Esophagus muscularis mucosa (tissue), 4 donors: ENCODE data around the gene HELZ. TPM values are rescaled to one million over a fixed set of nuclear protein-coding genes. Genes with fewer than 3 reads are reported as not detected.
"Not testable (repeated sequence)": the region's sequence is repeated elsewhere in the genome, so short reads cannot be mapped to it uniquely, and the experiment has no call there.

Source experiments
- DNase-seq: peaks from one replicate; pipeline ENCODE4 v3.0.0-alpha.2; 2017; ENCODE audit errors: extremely low spot score
- H3K27ac ChIP-seq, 4 donors: fragments of 200-600 bp; sonication (generic); replicated peaks in 1 of 4; 1 replicate in 3 of 4; 2 replicates in 1 of 4; pipeline ENCODE4 v1.5.1; 2016 to 2019; ENCODE audit warnings: mild to moderate bottlenecking in 1 of 4
- H3K27me3 ChIP-seq, 4 donors: fragments of 200-600 bp; sonication (generic); one replicate each; pipeline versions ENCODE4 v1.5.1 to v1.6.0; 2016 to 2019
- H3K36me3 ChIP-seq, 4 donors: fragments of 200-600 bp; sonication (generic); one replicate each; pipeline ENCODE4 v1.5.1; 2016 to 2019
- H3K4me1 ChIP-seq, 4 donors: fragments of 200-600 bp; sonication (generic); one replicate each; pipeline ENCODE4 v1.5.1; 2016 to 2019
- H3K4me3 ChIP-seq, 4 donors: fragments of 200-600 bp; sonication (generic); 1 replicate in 2 of 4; 2 replicates in 2 of 4; pipeline ENCODE4 v1.5.1; 2016 to 2019; ENCODE audit warnings: mild to moderate bottlenecking in 4 of 4, moderate library complexity in 1 of 4
- H3K9me3 ChIP-seq, 4 donors: fragments of 200-600 bp; sonication (generic); 1 replicate in 3 of 4; 2 replicates in 1 of 4; pipeline ENCODE4 v1.5.1; 2016 to 2019
- CTCF ChIP-seq, 3 experiments: fragments of 200-600 bp in 2 of 3; fragments of 450-650 bp in 1 of 3; sonication (generic) in 2 of 3; IDR thresholded peaks; one replicate each; pipeline ENCODE4 v1.5.1; 2017 to 2019; ENCODE audit warnings: antibody characterized with exemption in 3 of 3, mild to moderate bottlenecking in 2 of 3, moderate library complexity in 1 of 3
- EP300 ChIP-seq: sonication (generic); formaldehyde crosslinking; IDR thresholded peaks from one replicate; pipeline ENCODE4 v1.6.1; 2017; ENCODE audit warnings: antibody characterized with exemption
- POLR2A ChIP-seq: fragments of 450-650 bp; IDR thresholded peaks from one replicate; pipeline ENCODE4 v1.6.1; 2017; ENCODE audit warnings: antibody characterized with exemption, moderate library complexity, mild to moderate bottlenecking, low read depth
- POLR2AphosphoS5 ChIP-seq, 2 donors: sonication (generic); formaldehyde crosslinking; IDR thresholded peaks; one replicate each; pipeline ENCODE4 v1.6.1; 2017; ENCODE audit warnings: antibody characterized with exemption in 2 of 2
- WGBS: methylation state at CpG from one replicate; pipeline ENCODE4 v1.1.5; 2018; 5-methylcytosine and 5-hydroxymethylcytosine counted together
- intact Hi-C: fragments of 100-400 bp; cut with DNase I; formaldehyde crosslinking; loops from one replicate; pipeline ENCODE4 v1.15.1; 2023
- total RNA-seq, 4 donors: library from RNA; depleted of rRNA; stranded (reverse); fragments of >200 nt; gene quantifications; one replicate each; pipeline versions ENCODE4 v1.1.0 to v1.2.1, GENCODE V29; 2016

HELZ gene
- total RNA-seq, 4 donors from 2014 or later, result 35.0 to 62.3 (median 45.8) TPM

- TF ChIP-seq POLR2AphosphoS5 (IDR thresholded peaks at IDR 0.05) (no peak), POLR2A (no peak), EP300 (no peak)
- intact Hi-C loops, result no loop called here
These were observed 118.0 kb downstream of the HELZ start for GRCh38 chr17:67126983-67127382.

GRCh38 chr17:67126543-67126942 lies 118.5 kb downstream of the HELZ start:
- H3K36me3 ChIP-seq, result peaks cover 0 to 51% (median 22%) of the 10 kb centered on the region in 4 donors
- H3K27me3 ChIP-seq, intact Hi-C loops, H3K4me1 ChIP-seq, H3K4me3 ChIP-seq, H3K27ac ChIP-seq, H3K9me3 ChIP-seq, DNase-seq: not testable (repeated sequence)
- 93% methylated on average over 6 of the region's 6 CpGs for WGBS

More at GRCh38 chr17:67126983-67127382, 118.0 kb downstream of the HELZ start:
- 49% methylated on average over 2 of the region's 2 CpGs for WGBS
- no peak overlapping the region for H3K4me3 ChIP-seq
- H3K36me3 ChIP-seq, result peaks cover 0 to 48% (median 21%) of the 10 kb centered on the region in 4 donors
- H3K27ac ChIP-seq, result no peak overlapping the region
- no peaks in the 10 kb centered on the region for H3K9me3 ChIP-seq
- H3K27me3 ChIP-seq, result no peaks in the 10 kb centered on the region
- no peaks in the 10 kb centered on the region for H3K4me1 ChIP-seq
- DNase-seq, result no peak

GRCh38 chr17:67125924-67126323 lies 119.1 kb downstream of the HELZ start:
- Histone ChIP-seq H3K4me3 (no peak overlapping the region), H3K27ac (no peak overlapping the region), H3K27me3 (no peaks in the 10 kb centered on the region), H3K9me3 (no peaks in the 10 kb centered on the region), H3K36me3 (peaks cover 0 to 54% (median 25%) of the 10 kb centered on the region in 4 donors), H3K4me1 (peaks cover 0 to 9% (median 7%) of the 10 kb centered on the region in 4 donors)
- no peak for DNase-seq
- intact Hi-C loops, result no loop called here
- TF ChIP-seq CTCF (IDR thresholded peaks at IDR 0.05) (no peak), POLR2A (no peak), EP300 (no peak), POLR2AphosphoS5 (IDR thresholded peaks at IDR 0.05) (no peak)
- 94% methylated on average over 1 of the region's 1 CpG for WGBS

GRCh38 chr17:67125417-67125816 lies 119.6 kb downstream of the HELZ start:
- DNase-seq, result no peak
- Histone ChIP-seq H3K27me3 (no peaks in the 10 kb centered on the region), H3K9me3 (no peaks in the 10 kb centered on the region), H3K4me1 (peaks cover 0 to 12% (median 7%) of the 10 kb centered on the region in 4 donors), H3K36me3 (peaks cover 0 to 53% (median 26%) of the 10 kb centered on the region in 4 donors), H3K27ac (no peak overlapping the region), H3K4me3 (no peak overlapping the region)
- no peak for TF ChIP-seq CTCF (IDR thresholded peaks at IDR 0.05)
- TF ChIP-seq EP300, result no peak
- WGBS, result 57% methylated on average over 1 of the region's 1 CpG
- intact Hi-C loops, result no loop called here

GRCh38 chr17:67124450-67125148 lies 120.4 kb downstream of the HELZ start:
- no peaks in the 10 kb centered on the region for H3K9me3 ChIP-seq
- H3K4me1 ChIP-seq, result peaks cover 0 to 12% (median 7%) of the 10 kb centered on the region in 4 donors
- intact Hi-C loops, result no loop called here
- H3K4me3 ChIP-seq, result no peak overlapping the region
- 87% methylated on average over 4 of the region's 4 CpGs for WGBS
- no peak for DNase-seq
- H3K36me3 ChIP-seq, result peaks cover 0 to 61% (median 30%) of the 10 kb centered on the region in 4 donors
- TF ChIP-seq POLR2A (no peak), EP300 (no peak), POLR2AphosphoS5 (IDR thresholded peaks at IDR 0.05) (no peak), CTCF (IDR thresholded peaks at IDR 0.05) (no peak)
- no peak overlapping the region for H3K27ac ChIP-seq
- no peaks in the 10 kb centered on the region for H3K27me3 ChIP-seq

GRCh38 chr17:67123699-67124098 lies 121.3 kb downstream of the HELZ start:
- intact Hi-C loops, result no loop called here
- Histone ChIP-seq H3K27ac (no peak overlapping the region), H3K36me3 (peaks cover 0 to 67% (median 34%) of the 10 kb centered on the region in 4 donors), H3K4me3 (no peak overlapping the region), H3K4me1 (peaks cover 0 to 12% (median 7%) of the 10 kb centered on the region in 4 donors), H3K9me3 (no peaks in the 10 kb centered on the region), H3K27me3 (no peaks in the 10 kb centered on the region)
- DNase-seq, result no peak
- no peak for TF ChIP-seq POLR2AphosphoS5 (IDR thresholded peaks at IDR 0.05)
- TF ChIP-seq POLR2A, result no peak
- no peak for TF ChIP-seq CTCF (IDR thresholded peaks at IDR 0.05)
- TF ChIP-seq EP300, result no peak
